ENCODE results near the gene TM9SF3.

GRCh38 chr10:96516337-96516736, 70.5 kb downstream of the TM9SF3 start:
- TF ChIP-seq POLR2A (IDR thresholded peaks at IDR 0.05; ENCODE audit: low read depth, low read length) (no peak), SMC3 (IDR thresholded peaks at IDR 0.05; ENCODE audit: low read depth, low read length) (no peak), RAD21 (IDR thresholded peaks at IDR 0.05; ENCODE audit: low read length) (no peak), NFE2L2 (IDR thresholded peaks at IDR 0.05; ENCODE audit: low read depth, low read length) (no peak), CHD1 (IDR thresholded peaks at IDR 0.05; ENCODE audit: low read depth, low read length) (no peak), RFX5 (IDR thresholded peaks at IDR 0.05; ENCODE audit: low read depth, low read length) (no peak), CEBPB (IDR thresholded peaks at IDR 0.05; ENCODE audit: low read depth, low read length) (no peak), FOS (IDR thresholded peaks at IDR 0.05; ENCODE audit: low read depth, low read length) (no peak), MXI1 (IDR thresholded peaks at IDR 0.05; ENCODE audit: borderline replicate concordance, low read depth, low read length) (no peak), BHLHE40 (IDR thresholded peaks at IDR 0.05; ENCODE audit: low read depth, low read length) (no peak)
- TF ChIP-seq, protein P1, sequence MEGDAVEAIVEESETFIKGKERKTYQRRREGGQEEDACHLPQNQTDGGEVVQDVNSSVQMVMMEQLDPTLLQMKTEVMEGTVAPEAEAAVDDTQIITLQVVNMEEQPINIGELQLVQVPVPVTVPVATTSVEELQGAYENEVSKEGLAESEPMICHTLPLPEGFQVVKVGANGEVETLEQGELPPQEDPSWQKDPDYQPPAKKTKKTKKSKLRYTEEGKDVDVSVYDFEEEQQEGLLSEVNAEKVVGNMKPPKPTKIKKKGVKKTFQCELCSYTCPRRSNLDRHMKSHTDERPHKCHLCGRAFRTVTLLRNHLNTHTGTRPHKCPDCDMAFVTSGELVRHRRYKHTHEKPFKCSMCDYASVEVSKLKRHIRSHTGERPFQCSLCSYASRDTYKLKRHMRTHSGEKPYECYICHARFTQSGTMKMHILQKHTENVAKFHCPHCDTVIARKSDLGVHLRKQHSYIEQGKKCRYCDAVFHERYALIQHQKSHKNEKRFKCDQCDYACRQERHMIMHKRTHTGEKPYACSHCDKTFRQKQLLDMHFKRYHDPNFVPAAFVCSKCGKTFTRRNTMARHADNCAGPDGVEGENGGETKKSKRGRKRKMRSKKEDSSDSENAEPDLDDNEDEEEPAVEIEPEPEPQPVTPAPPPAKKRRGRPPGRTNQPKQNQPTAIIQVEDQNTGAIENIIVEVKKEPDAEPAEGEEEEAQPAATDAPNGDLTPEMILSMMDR (conservative IDR thresholded peaks at IDR 0.05; ENCODE audit: low read depth, low read length): no peak
- TF ChIP-seq, protein P2, sequence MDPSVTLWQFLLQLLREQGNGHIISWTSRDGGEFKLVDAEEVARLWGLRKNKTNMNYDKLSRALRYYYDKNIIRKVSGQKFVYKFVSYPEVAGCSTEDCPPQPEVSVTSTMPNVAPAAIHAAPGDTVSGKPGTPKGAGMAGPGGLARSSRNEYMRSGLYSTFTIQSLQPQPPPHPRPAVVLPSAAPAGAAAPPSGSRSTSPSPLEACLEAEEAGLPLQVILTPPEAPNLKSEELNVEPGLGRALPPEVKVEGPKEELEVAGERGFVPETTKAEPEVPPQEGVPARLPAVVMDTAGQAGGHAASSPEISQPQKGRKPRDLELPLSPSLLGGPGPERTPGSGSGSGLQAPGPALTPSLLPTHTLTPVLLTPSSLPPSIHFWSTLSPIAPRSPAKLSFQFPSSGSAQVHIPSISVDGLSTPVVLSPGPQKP (IDR thresholded peaks at IDR 0.05; ENCODE audit: borderline replicate concordance, low read depth, low read length): no peak
